Activated CD8-positive, alpha-beta memory T cell treated with anti-CD3 and anti-CD28 coated beads, Interleukin-2, amount 10 ng/mL, durations not matched to agents 7 days and 5 days (primary cell): ENCODE measurements around the gene PLRG1. TPM values are rescaled to one million over a fixed set of nuclear protein-coding genes. Genes with fewer than 3 reads are reported as not detected.

Source experiments
- ATAC-seq: fragments of 150-1000 bp; cut with Tn5 transposase; one replicate; pipeline ENCODE4 v1.10.0; 2021; ENCODE audit warnings: moderate library complexity
- CTCF ChIA-PET: fragments of 350-600 bp; sonication (Branson Sonifier 250); formaldehyde crosslinking; loops from one replicate; lab custom pipeline; 2021; ENCODE audit warnings: antibody characterized with exemption; lab: Charles Lee
- DNase-seq: peaks from one replicate; pipeline ENCODE4 v3.0.0-alpha.2; 2020
- H3K27ac Mint-ChIP-seq: one replicate; pipeline ENCODE4 v1.8.0; 2021; ENCODE audit warnings: mild to moderate bottlenecking, mixed read lengths
- H3K27me3 Mint-ChIP-seq: one replicate; pipeline ENCODE4 v1.8.0; 2021; ENCODE audit warnings: mixed read lengths
- H3K36me3 Mint-ChIP-seq: one replicate; pipeline ENCODE4 v1.8.0; 2021; ENCODE audit warnings: mild to moderate bottlenecking, mixed read lengths
- H3K4me1 Mint-ChIP-seq: one replicate; pipeline ENCODE4 v1.8.0; 2021; ENCODE audit warnings: mixed read lengths
- H3K4me3 Mint-ChIP-seq: one replicate; pipeline ENCODE4 v1.8.0; 2021; ENCODE audit warnings: mild to moderate bottlenecking, moderate library complexity, mixed read lengths
- H3K9me3 Mint-ChIP-seq: one replicate; pipeline ENCODE4 v1.8.0; 2022; ENCODE audit warnings: low read depth, mixed read lengths
- total RNA-seq, 2 experiments: library from RNA; stranded (reverse); gene quantifications; one replicate each; pipeline ENCODE4 v1.2.3, GENCODE V29; 2021

The PLRG1 gene
- total RNA-seq, 2 experiments from 2014 or later: 64.0 to 91.8 TPM

- Mint-ChIP-seq H3K4me3 (no peak overlapping the region), H3K9me3 (no peaks in the 10 kb centered on the region), H3K27ac (no peak overlapping the region), H3K27me3 (peaks cover 20% of the 10 kb centered on the region), H3K4me1 (no peaks in the 10 kb centered on the region), H3K36me3 (no peaks in the 10 kb centered on the region)
- ATAC-seq (no peak), DNase-seq (no peak)
- CTCF ChIA-PET: no interaction called here
Observed at GRCh38 chr4:154527308-154527707, 22.9 kb downstream of the PLRG1 start.

GRCh38 chr4:154526151-154526550 is 24.0 kb downstream of the PLRG1 start:
- Mint-ChIP-seq H3K27me3 (peaks cover 28% of the 10 kb centered on the region), H3K4me3 (no peak overlapping the region), H3K36me3 (no peaks in the 10 kb centered on the region), H3K9me3 (no peaks in the 10 kb centered on the region), H3K4me1 (no peaks in the 10 kb centered on the region), H3K27ac (no peak overlapping the region)
- DNase-seq (no peak), ATAC-seq (no peak)
- CTCF ChIA-PET: no interaction called here

GRCh38 chr4:154521607-154522006 is 28.6 kb downstream of the PLRG1 start:
- CTCF ChIA-PET: no interaction called here
- no peak for DNase-seq
- ATAC-seq: no peak
- Mint-ChIP-seq H3K27ac (no peak overlapping the region), H3K4me1 (no peaks in the 10 kb centered on the region), H3K4me3 (no peak overlapping the region), H3K27me3 (peaks cover 40% of the 10 kb centered on the region), H3K9me3 (no peaks in the 10 kb centered on the region), H3K36me3 (no peaks in the 10 kb centered on the region)

GRCh38 chr4:154519214-154519613 is 31.0 kb downstream of the PLRG1 start:
- H3K36me3 Mint-ChIP-seq: no peaks in the 10 kb centered on the region
- H3K9me3 Mint-ChIP-seq: no peaks in the 10 kb centered on the region
- H3K27me3 Mint-ChIP-seq: peaks cover 47% of the 10 kb centered on the region
- no peak overlapping the region for H3K27ac Mint-ChIP-seq
- CTCF ChIA-PET: no interaction called here
- no peaks in the 10 kb centered on the region for H3K4me1 Mint-ChIP-seq
- no peak for ATAC-seq
- no peak for DNase-seq
- no peak overlapping the region for H3K4me3 Mint-ChIP-seq

- ATAC-seq: no peak
- CTCF ChIA-PET: no interaction called here
- no peaks in the 10 kb centered on the region for H3K9me3 Mint-ChIP-seq
Observed at GRCh38 chr4:154517591-154517990, 32.6 kb downstream of the PLRG1 start.

GRCh38 chr4:154516318-154517029 is 33.7 kb downstream of the PLRG1 start:
- CTCF ChIA-PET: interaction anchor here (1.0 kb wide), 1 partner anchor 10 kb away, joined by 3 read pairs; no protein-coding TSS in a partner anchor
- ATAC-seq: no peak
- Mint-ChIP-seq H3K27ac (no peak overlapping the region), H3K4me3 (no peak overlapping the region), H3K9me3 (no peaks in the 10 kb centered on the region), H3K27me3 (peaks cover 47% of the 10 kb centered on the region), H3K4me1 (no peaks in the 10 kb centered on the region), H3K36me3 (no peaks in the 10 kb centered on the region)
- DNase-seq: no peak

More at GRCh38 chr4:154517591-154517990, 32.6 kb downstream of the PLRG1 start:
- Mint-ChIP-seq H3K4me3 (no peak overlapping the region), H3K4me1 (no peaks in the 10 kb centered on the region), H3K27me3 (peaks cover 49% of the 10 kb centered on the region), H3K27ac (no peak overlapping the region), H3K36me3 (no peaks in the 10 kb centered on the region)
- DNase-seq: no peak

- Mint-ChIP-seq H3K27me3 (peaks cover 52% of the 10 kb centered on the region), H3K9me3 (no peaks in the 10 kb centered on the region), H3K4me1 (no peaks in the 10 kb centered on the region), H3K36me3 (no peaks in the 10 kb centered on the region), H3K27ac (no peak overlapping the region), H3K4me3 (no peak overlapping the region)
- ATAC-seq (no peak), DNase-seq (no peak)
- CTCF ChIA-PET: no interaction called here
Observed at GRCh38 chr4:154511981-154512380, 38.2 kb downstream of the PLRG1 start.

GRCh38 chr4:154511548-154511947 is 38.7 kb downstream of the PLRG1 start:
- Mint-ChIP-seq H3K9me3 (no peaks in the 10 kb centered on the region), H3K4me3 (no peak overlapping the region), H3K36me3 (no peaks in the 10 kb centered on the region), H3K4me1 (no peaks in the 10 kb centered on the region), H3K27ac (no peak overlapping the region), H3K27me3 (peaks cover 53% of the 10 kb centered on the region)
- DNase-seq (no peak), ATAC-seq (no peak)
- CTCF ChIA-PET: no interaction called here

- CTCF ChIA-PET: interaction anchor here (1.3 to 1.7 kb wide), 2 partner anchors 177 to 179 kb away, joined by 3 to 5 read pairs; no protein-coding TSS in a partner anchor
- Mint-ChIP-seq H3K36me3 (no peaks in the 10 kb centered on the region), H3K27ac (no peak overlapping the region), H3K9me3 (no peaks in the 10 kb centered on the region), H3K4me1 (no peaks in the 10 kb centered on the region), H3K27me3 (peaks cover 66% of the 10 kb centered on the region), H3K4me3 (no peak overlapping the region)
- DNase-seq (no peak), ATAC-seq (no peak)
Observed at GRCh38 chr4:154507156-154507555, 43.0 kb downstream of the PLRG1 start.

GRCh38 chr4:154506253-154506652 is 43.9 kb downstream of the PLRG1 start:
- no peak for DNase-seq
- Mint-ChIP-seq H3K36me3 (no peaks in the 10 kb centered on the region), H3K4me1 (no peaks in the 10 kb centered on the region), H3K9me3 (no peaks in the 10 kb centered on the region), H3K27ac (no peak overlapping the region), H3K27me3 (peaks cover 66% of the 10 kb centered on the region), H3K4me3 (no peak overlapping the region)
- CTCF ChIA-PET: interaction anchor here (0.9 to 1.7 kb wide), 3 partner anchors 10 to 178 kb away, joined by 3 to 5 read pairs (median 3); no protein-coding TSS in a partner anchor
- no peak for ATAC-seq

GRCh38 chr4:154503598-154503997 is 46.6 kb downstream of the PLRG1 start:
- no peak for DNase-seq
- no peak for ATAC-seq
- H3K4me3 Mint-ChIP-seq: no peak overlapping the region
- CTCF ChIA-PET: no interaction called here
- no peaks in the 10 kb centered on the region for H3K9me3 Mint-ChIP-seq
- H3K27ac Mint-ChIP-seq: no peak overlapping the region
- no peaks in the 10 kb centered on the region for H3K36me3 Mint-ChIP-seq
- peaks cover 70% of the 10 kb centered on the region for H3K27me3 Mint-ChIP-seq
- no peaks in the 10 kb centered on the region for H3K4me1 Mint-ChIP-seq

GRCh38 chr4:154502111-154502510 is 48.1 kb downstream of the PLRG1 start:
- DNase-seq: no peak
- no peaks in the 10 kb centered on the region for H3K36me3 Mint-ChIP-seq
- H3K27me3 Mint-ChIP-seq: peaks cover 63% of the 10 kb centered on the region
- H3K4me3 Mint-ChIP-seq: no peak overlapping the region
- H3K27ac Mint-ChIP-seq: no peak overlapping the region
- H3K9me3 Mint-ChIP-seq: no peaks in the 10 kb centered on the region
- CTCF ChIA-PET: no interaction called here
- H3K4me1 Mint-ChIP-seq: no peaks in the 10 kb centered on the region
- ATAC-seq: no peak

GRCh38 chr4:154497889-154498288 is 52.3 kb downstream of the PLRG1 start:
- ATAC-seq (no peak), DNase-seq (no peak)
- Mint-ChIP-seq H3K27ac (no peak overlapping the region), H3K9me3 (no peaks in the 10 kb centered on the region), H3K27me3 (peaks cover 59% of the 10 kb centered on the region), H3K4me1 (no peaks in the 10 kb centered on the region), H3K36me3 (no peaks in the 10 kb centered on the region), H3K4me3 (no peak overlapping the region)
- CTCF ChIA-PET: no interaction called here

- H3K36me3 Mint-ChIP-seq: no peaks in the 10 kb centered on the region
- H3K27me3 Mint-ChIP-seq: peaks cover 72% of the 10 kb centered on the region
- H3K27ac Mint-ChIP-seq: no peak overlapping the region
- DNase-seq (no peak), ATAC-seq (no peak)
- H3K4me3 Mint-ChIP-seq: no peak overlapping the region
- CTCF ChIA-PET: interaction anchor here (1.0 kb wide), 1 partner anchor 710 kb away, joined by 3 read pairs; no protein-coding TSS in a partner anchor
- H3K4me1 Mint-ChIP-seq: peaks cover 13% of the 10 kb centered on the region
- H3K9me3 Mint-ChIP-seq: no peaks in the 10 kb centered on the region
Observed at GRCh38 chr4:154495867-154496266, 54.3 kb downstream of the PLRG1 start.
